ENCODE data around the gene INSRR.

The INSRR gene

GRCh38 chr1:156858959-156859522 lies at the start of gene INSRR:
Gene INSRR (minus strand): TSS chr1:156859117. CDS start chr1:156858621, 496 bp downstream.
- DNase-seq (ENCODE audit: low read depth in 2 of 2): no peak

GRCh38 chr1:156908541-156908940 lies 49.6 kb upstream of the INSRR start:
- no peak for DNase-seq (ENCODE audit: low read depth in 2 of 2)

GRCh38 chr1:156906206-156906906 lies 47.4 kb upstream of the INSRR start:
- DNase-seq (ENCODE audit: low read depth in 2 of 2): no peak

GRCh38 chr1:156905651-156906050 lies 46.7 kb upstream of the INSRR start:
- no peak for DNase-seq (ENCODE audit: low read depth in 2 of 2)

GRCh38 chr1:156905176-156905575 lies 46.3 kb upstream of the INSRR start:
- no peak for DNase-seq (ENCODE audit: low read depth in 2 of 2)

- no peak for DNase-seq (ENCODE audit: low read depth in 2 of 2)
Observed at GRCh38 chr1:156904187-156904959, 45.5 kb upstream of the INSRR start.

- no peak for DNase-seq (ENCODE audit: low read depth in 2 of 2)
Observed at GRCh38 chr1:156903328-156904091, 44.6 kb upstream of the INSRR start.

GRCh38 chr1:156901966-156902915 lies 43.3 kb upstream of the INSRR start:
- DNase-seq (ENCODE audit: low read depth in 2 of 2): no peak

- no peak for DNase-seq (ENCODE audit: low read depth in 2 of 2)
Observed at GRCh38 chr1:156901590-156901900, 42.6 kb upstream of the INSRR start.

- no peak for DNase-seq (ENCODE audit: low read depth in 2 of 2)
Observed at GRCh38 chr1:156900896-156901589, 42.1 kb upstream of the INSRR start.

- DNase-seq (ENCODE audit: low read depth in 2 of 2): no peak
Observed at GRCh38 chr1:156899956-156900718, 41.2 kb upstream of the INSRR start.

GRCh38 chr1:156898971-156899664 lies 40.2 kb upstream of the INSRR start:
- no peak for DNase-seq (ENCODE audit: low read depth in 2 of 2)

GRCh38 chr1:156898161-156898566 lies 39.2 kb upstream of the INSRR start:
- DNase-seq (ENCODE audit: low read depth in 2 of 2): no peak

- DNase-seq (ENCODE audit: low read depth in 2 of 2): no peak
Observed at GRCh38 chr1:156897078-156897825, 38.3 kb upstream of the INSRR start.

GRCh38 chr1:156896490-156897033 lies 37.6 kb upstream of the INSRR start:
- DNase-seq (ENCODE audit: low read depth in 2 of 2): no peak

GRCh38 chr1:156895927-156896326 lies 37.0 kb upstream of the INSRR start:
- no peak for DNase-seq (ENCODE audit: low read depth in 2 of 2)

- DNase-seq (ENCODE audit: low read depth in 2 of 2): no peak
Observed at GRCh38 chr1:156895455-156895812, 36.5 kb upstream of the INSRR start.
